CD4-positive, alpha-beta T cell treated with Interleukin-15 for 1 hour (primary cell): ENCODE data around the gene NAT16.
"Not testable (repeated sequence)": the region's sequence is repeated elsewhere in the genome, so short reads cannot be mapped to it uniquely, and the experiment has no call there.

Experiments
- DNase-seq: peaks from one replicate; pipeline ENCODE4 v3.0.0-alpha.2; 2020

Gene NAT16

GRCh38 chr7:101156866-101157589 lies 23.1 kb downstream of the NAT16 start:
- DNase-seq: no peak

DNA sequence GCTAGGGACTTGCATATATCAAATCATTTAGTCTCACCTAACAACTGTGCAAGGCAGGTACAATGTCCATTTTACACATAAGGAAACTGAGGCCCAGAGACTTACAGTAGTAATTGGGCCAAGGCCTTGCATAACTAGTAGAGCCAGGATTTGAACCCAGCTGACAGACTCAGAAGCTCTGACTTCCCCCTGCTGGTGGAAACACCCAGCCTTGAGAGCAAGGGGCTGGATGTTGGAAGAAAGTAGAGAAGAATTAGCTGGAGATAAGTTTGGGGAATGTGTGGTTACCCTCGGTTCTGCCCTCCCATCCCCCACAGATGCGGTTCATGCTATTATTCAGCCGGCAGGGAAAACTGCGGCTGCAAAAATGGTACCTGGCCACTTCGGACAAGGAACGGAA lies 23.8 kb downstream of the NAT16 start:
- DNase-seq: no peak

- no peak for DNase-seq
Observed at GRCh38 chr7:101155303-101155702, 24.8 kb downstream of the NAT16 start.

- no peak for DNase-seq
Observed at GRCh38 chr7:101154693-101155102, 25.4 kb downstream of the NAT16 start.

GRCh38 chr7:101153969-101154692 lies 26.0 kb downstream of the NAT16 start, which contains the start of gene AP1S1:
TSS of gene AP1S1 (plus strand) at chr7:101154476. CDS start at chr7:101154515, 39 bp downstream.
- peak; percentile 97 for DNase-seq

- DNase-seq: no peak
Observed at GRCh38 chr7:101151908-101152651, 28.0 kb downstream of the NAT16 start.

DNA sequence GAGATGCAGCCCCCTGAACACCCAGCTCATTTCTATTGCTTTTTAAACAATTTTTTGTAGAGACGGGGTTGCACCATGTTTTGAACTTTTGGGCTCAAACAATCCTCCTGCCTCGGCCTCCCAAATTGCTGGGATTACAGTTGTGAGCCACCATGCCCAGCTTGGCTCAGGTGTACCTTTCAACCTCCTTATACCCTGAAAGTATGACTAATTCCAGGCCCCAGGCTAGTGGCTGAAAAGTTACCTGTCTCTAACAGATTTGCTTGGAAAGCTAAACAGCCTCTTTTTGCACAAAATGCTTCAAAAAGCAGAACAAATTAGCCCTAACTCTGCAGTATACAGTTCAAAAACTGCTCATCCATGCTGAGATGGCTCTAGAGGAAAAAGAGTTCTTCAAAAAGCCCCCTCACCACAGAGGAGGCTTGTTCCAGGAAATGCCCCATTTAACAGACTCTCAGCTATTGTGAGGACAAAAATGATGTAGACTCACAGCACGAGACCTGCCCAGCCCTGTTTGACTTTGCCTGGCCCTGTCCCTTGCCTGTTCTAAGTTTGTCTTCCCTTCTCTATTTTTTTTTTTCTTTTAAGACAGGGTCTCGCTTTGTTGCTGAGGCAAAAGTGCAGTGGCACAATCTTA lies 39.2 kb downstream of the NAT16 start:
- DNase-seq: no peak

- DNase-seq: no peak
Observed at GRCh38 chr7:101140339-101140699, 39.8 kb downstream of the NAT16 start.

- peak; percentile 88 for DNase-seq
Observed at GRCh38 chr7:101138213-101138870, 41.8 kb downstream of the NAT16 start.

- DNase-seq: no peak
Observed at GRCh38 chr7:101137651-101138212, 42.4 kb downstream of the NAT16 start.

DNA sequence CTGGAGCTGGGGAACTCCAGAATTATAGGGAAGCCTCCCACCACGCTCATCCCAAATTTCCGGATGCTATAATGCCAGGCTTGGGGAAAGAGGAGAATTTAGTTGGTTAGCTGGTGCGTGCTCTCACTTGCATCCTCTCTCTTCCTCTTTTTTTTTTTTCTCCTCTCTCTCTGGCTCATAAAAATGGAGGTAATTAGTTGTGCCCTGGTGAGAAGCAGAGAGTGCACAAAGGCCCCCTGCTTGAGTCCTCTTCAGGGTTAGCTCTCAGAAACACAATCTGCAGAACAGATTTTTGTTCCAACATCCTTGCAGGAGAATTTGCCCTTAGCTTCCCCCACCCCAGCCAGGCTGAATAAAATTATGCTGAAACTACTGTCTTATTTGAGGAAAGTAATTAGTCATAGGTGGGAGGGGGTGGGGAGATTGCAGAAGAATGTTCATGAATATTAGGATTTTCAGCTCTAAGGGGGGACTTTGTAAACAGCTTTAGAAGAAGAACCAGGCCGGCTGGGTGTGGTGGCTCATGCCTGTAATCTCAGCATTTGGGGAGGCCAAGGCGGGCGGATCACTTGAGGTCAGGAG lies 45.6 kb downstream of the NAT16 start:
- no peak for DNase-seq

DNA sequence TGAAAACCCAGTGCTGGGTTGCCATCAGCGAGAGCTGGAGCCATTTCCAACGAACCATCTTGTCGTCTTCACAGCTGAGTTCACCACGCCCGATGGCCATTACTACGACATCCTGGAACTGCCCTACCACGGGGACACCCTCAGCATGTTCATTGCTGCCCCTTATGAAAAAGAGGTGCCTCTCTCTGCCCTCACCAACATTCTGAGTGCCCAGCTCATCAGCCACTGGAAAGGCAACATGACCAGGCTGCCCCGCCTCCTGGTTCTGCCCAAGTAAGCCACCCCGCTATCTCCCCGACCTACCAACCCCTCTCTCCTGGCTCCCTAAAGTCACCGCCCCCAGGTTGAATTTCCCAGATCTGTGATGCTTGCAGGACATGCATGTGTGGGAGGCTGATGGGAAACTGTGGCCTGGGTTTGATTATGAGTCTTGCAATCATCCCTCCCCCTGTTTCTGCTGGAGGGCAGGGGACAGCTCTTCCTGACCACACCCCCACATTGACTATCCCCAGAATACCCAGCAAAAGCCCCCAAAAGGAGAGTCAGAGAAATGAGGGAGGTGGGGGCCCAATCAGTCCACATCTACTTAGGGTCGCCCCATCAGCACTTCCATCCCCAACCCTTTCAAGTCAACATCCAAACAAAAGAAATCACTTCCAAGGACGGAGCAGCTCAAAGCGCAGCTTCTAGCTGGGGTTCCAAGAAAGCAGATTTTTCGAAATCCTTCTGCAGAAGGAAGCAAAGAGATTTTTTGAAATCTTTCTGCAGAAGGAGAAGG lies 46.3 kb downstream of the NAT16 start:
- no peak for DNase-seq

DNA sequence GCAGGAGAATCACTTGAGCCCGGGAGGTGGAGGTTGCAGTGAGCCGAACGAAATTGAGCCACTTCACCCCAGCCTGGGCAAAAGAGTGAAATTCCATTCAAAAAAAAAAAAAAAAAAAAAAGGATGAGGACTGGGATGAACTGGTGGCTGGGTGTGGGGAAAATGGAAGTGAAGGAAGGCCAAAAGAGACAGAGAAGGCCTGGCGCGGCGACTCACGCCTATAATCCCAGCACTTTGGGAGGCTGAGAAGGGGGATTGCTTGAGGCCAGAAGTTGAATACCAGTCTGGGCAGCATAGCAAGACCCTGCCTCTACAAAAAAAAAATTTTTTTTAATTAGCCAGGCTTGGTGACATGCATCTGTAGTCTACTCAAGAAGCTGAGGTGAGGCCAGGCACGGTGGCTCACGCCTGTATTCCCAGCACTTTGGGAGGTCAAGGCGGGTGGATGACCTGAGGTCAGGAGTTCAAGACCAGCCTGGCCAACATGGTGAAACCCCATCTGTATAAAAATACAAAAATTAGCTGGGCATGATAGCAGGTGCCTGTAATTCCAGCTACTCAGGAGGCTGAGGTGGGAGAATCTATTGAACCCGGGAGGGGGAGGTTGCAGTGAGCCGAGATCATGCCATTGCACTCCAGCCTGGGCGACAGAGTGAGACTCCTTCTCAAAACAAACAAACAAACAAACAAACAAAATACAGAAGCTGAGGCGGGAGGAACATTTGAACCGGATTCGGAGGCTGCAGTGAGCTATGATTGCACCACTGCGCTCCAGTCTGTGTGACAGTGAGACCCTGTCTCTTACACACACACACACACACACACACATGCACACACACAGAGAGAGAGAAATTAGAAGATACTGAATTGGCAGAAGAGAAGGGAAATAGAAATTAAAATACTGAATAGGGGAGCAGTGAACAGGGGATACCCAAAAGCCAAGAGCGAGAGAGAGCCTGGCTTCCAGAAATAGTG lies 47.2 kb downstream of the NAT16 start:
- not testable (repeated sequence) for DNase-seq

- DNase-seq: no peak
Observed at GRCh38 chr7:101129603-101130117, 50.4 kb downstream of the NAT16 start.

DNA sequence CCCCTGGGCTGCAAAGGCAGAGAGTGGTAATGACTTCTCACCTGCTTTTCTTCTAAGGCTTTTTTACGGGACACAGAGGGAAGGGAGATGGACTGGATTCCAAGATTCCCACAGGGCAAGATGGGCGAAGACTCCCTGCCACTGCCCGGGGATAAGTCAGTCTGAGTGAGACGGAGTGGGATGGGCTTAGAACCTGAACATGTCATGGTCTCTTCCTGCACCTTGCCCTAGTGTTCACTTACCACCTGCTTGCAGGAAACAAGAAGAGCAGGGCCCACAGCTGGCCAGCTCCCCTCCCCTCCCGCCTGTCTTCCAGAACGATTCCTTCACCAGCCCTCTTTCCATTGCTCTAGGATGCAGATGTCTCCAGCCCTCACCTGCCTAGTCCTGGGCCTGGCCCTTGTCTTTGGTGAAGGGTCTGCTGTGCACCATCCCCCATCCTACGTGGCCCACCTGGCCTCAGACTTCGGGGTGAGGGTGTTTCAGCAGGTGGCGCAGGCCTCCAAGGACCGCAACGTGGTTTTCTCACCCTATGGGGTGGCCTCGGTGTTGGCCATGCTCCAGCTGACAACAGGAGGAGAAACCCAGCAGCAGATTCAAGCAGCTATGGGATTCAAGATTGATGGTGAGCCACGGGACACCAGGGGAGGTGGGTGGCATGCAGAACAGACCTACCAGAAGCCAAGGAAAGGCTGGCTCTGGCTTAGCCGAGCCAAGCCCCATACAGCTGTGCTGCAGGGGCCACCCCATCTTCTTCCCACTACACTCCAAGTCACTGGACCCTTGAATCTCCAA lies 51.9 kb downstream of the NAT16 start:
- DNase-seq: no peak

DNA sequence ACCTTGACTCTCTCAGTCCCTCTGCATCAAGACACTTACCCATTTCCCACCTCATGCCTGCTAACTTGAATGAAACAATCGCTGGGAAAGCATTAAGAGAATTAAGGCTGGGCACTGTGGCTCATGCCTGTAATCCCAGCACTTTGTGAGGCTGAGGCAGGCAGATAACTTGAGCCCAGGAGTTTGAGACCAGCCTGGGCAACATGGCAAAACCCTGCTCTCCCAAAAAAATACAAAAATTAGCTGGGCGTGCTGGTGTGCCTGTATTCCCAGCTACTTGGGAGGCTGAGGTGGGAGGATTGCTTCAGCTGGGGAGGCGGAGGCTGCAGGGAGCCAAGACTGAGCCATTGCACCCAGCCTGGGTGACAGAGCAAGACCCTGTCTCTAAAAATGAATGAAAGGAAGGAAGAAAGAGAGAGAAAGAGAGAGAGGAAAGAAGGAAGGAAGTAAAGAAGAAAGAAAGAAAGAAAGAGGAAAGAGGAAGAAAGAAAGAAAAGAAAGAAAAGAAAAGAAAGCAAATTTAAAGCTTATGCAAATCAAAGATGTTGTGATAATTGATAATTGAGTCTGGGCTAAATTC lies 52.5 kb downstream of the NAT16 start:
- DNase-seq: no peak

GRCh38 chr7:101126651-101127459 lies 53.2 kb downstream of the NAT16 start, which contains the start of gene SERPINE1:
TSS of gene SERPINE1 (plus strand) at chr7:101127104. CDS start at chr7:101128394, 1,290 bp downstream.
- DNase-seq: peak; percentile 78
